CD4-positive, CD25-positive, alpha-beta regulatory T cell (primary cell): ENCODE measurements around the gene OR2AG1. TPM values are rescaled to one million over a fixed set of nuclear protein-coding genes. Genes with fewer than 3 reads are reported as not detected.
A peak's percentile ranks its signal among the peaks of the same experiment; 100 is the strongest.

Source experiments
- ATAC-seq, 2 donors: fragments of 150-1000 bp; cut with Tn5 transposase; one replicate each; pipeline ENCODE4 v1.10.0; 2021; ENCODE audit warnings: low read depth in 2 of 2, moderate number of reproducible peaks in 2 of 2, moderate library complexity in 1 of 2
- DNase-seq, 3 donors: peaks; one replicate each; pipeline versions ENCODE4 v3.0.0 to v3.0.0-alpha.2; 2012 to 2022; ENCODE audit warnings: mixed read lengths in 1 of 3
- H3K27ac ChIP-seq: one replicate; pipeline ENCODE4 v1.7.0; 2013; ENCODE audit warnings: mild to moderate bottlenecking, low read length; ENCODE audit not compliant: insufficient read depth, poor library complexity, severe bottlenecking
- H3K27me3 ChIP-seq: one replicate; pipeline ENCODE4 v1.7.0; 2013; ENCODE audit warnings: low read length; ENCODE audit not compliant: control insufficient read depth, insufficient read depth
- H3K36me3 ChIP-seq: one replicate; pipeline ENCODE4 v1.7.0; 2013; ENCODE audit warnings: mild to moderate bottlenecking, low read length, moderate library complexity; ENCODE audit not compliant: control insufficient read depth, insufficient read depth
- H3K4me1 ChIP-seq: 2 replicates; pipeline ENCODE4 v1.7.0; 2013; ENCODE audit warnings: mild to moderate bottlenecking, low read length; ENCODE audit not compliant: insufficient read depth, control insufficient read depth, poor library complexity, severe bottlenecking
- H3K4me3 ChIP-seq: one replicate; pipeline ENCODE4 v1.7.0; 2013; ENCODE audit warnings: low read depth, mild to moderate bottlenecking, low read length, moderate library complexity
- H3K9me3 ChIP-seq, 2 experiments: 1 replicate in 1 of 2; 2 replicates in 1 of 2; pipeline ENCODE4 v1.7.0; 2013; ENCODE audit warnings: low read length in 2 of 2, mild to moderate bottlenecking in 1 of 2, moderate library complexity in 1 of 2; ENCODE audit not compliant: control insufficient read depth in 2 of 2
- H3K27ac Mint-ChIP-seq, 3 donors: one replicate each; pipeline ENCODE4 v1.8.0; 2020 to 2022; ENCODE audit warnings: mild to moderate bottlenecking in 3 of 3, mixed read lengths in 3 of 3, moderate library complexity in 2 of 3
- H3K27me3 Mint-ChIP-seq: one replicate; pipeline ENCODE4 v1.8.0; 2022; ENCODE audit warnings: mild to moderate bottlenecking, mixed read lengths
- H3K36me3 Mint-ChIP-seq: one replicate; pipeline ENCODE4 v1.8.0; 2020; ENCODE audit warnings: mixed read lengths
- H3K4me1 Mint-ChIP-seq, 4 donors: one replicate each; pipeline ENCODE4 v1.8.0; 2020 to 2022; ENCODE audit warnings: mixed read lengths in 4 of 4, mild to moderate bottlenecking in 1 of 4
- H3K4me3 Mint-ChIP-seq, 4 donors: one replicate each; pipeline ENCODE4 v1.8.0; 2020 to 2022; ENCODE audit warnings: mild to moderate bottlenecking in 4 of 4, mixed read lengths in 4 of 4, moderate library complexity in 3 of 4
- H3K9me3 Mint-ChIP-seq, 7 donors: one replicate each; pipeline ENCODE4 v1.8.0; 2020 to 2022; ENCODE audit warnings: mixed read lengths in 7 of 7, mild to moderate bottlenecking in 3 of 7, moderate library complexity in 2 of 7
- polyA plus RNA-seq, 4 donors: library from polyadenylated mRNA; unstranded; fragments of 300-500 nt; fragmentation: Illumina TruSeq; gene quantifications; one replicate each; pipeline ENCODE4 v1.2.3, GENCODE V29; 2021
- total RNA-seq: library from RNA; stranded (reverse); gene quantifications from one replicate; pipeline ENCODE4 v1.2.3, GENCODE V29; 2022

OR2AG1 gene
- total and polyA plus RNA-seq, 5 donors from 2014 or later: not detected

- Mint-ChIP-seq H3K27me3 (peaks cover 9% of the 10 kb centered on the region), H3K36me3 (no peaks in the 10 kb centered on the region), H3K27ac (no peak overlapping the region), H3K4me3 (no peak overlapping the region), H3K9me3 (peaks cover 0 to 4% (median 0%) of the 10 kb centered on the region in 7 donors), H3K4me1 (no peaks in the 10 kb centered on the region)
- H3K4me3 ChIP-seq: no peak overlapping the region
- no peaks in the 10 kb centered on the region for H3K9me3 ChIP-seq
- no peaks in the 10 kb centered on the region for H3K4me1 ChIP-seq
- ATAC-seq: no peak
- no peaks in the 10 kb centered on the region for H3K27me3 ChIP-seq
- DNase-seq: no peak
- H3K27ac ChIP-seq: no peak overlapping the region
- H3K36me3 ChIP-seq: no peaks in the 10 kb centered on the region
Measured at GRCh38 chr11:6825231-6825744, 42.5 kb downstream of the OR2AG1 start.

GRCh38 chr11:6828103-6828502 lies 45.3 kb downstream of the OR2AG1 start:
- Mint-ChIP-seq H3K4me3 (no peak overlapping the region), H3K4me1 (no peaks in the 10 kb centered on the region), H3K9me3 (no peaks in the 10 kb centered on the region), H3K36me3 (no peaks in the 10 kb centered on the region), H3K27me3 (peaks cover 14% of the 10 kb centered on the region), H3K27ac (no peak overlapping the region)
- Histone ChIP-seq H3K27me3 (no peaks in the 10 kb centered on the region), H3K4me3 (no peak overlapping the region), H3K27ac (no peak overlapping the region), H3K4me1 (no peaks in the 10 kb centered on the region), H3K9me3 (no peaks in the 10 kb centered on the region), H3K36me3 (no peaks in the 10 kb centered on the region)
- no peak for ATAC-seq
- DNase-seq: no peak

- peaks cover 0 to 2% (median 0%) of the 10 kb centered on the region in 7 donors for H3K9me3 Mint-ChIP-seq
- no peaks in the 10 kb centered on the region for H3K4me1 ChIP-seq
- H3K9me3 ChIP-seq: no peaks in the 10 kb centered on the region
- DNase-seq (no peak), ATAC-seq (no peak)
- H3K36me3 ChIP-seq: no peaks in the 10 kb centered on the region
- H3K27me3 ChIP-seq: no peaks in the 10 kb centered on the region
- no peak overlapping the region for H3K27ac ChIP-seq
- no peak overlapping the region for H3K4me3 ChIP-seq
- no peaks in the 10 kb centered on the region for H3K4me1 Mint-ChIP-seq
- no peaks in the 10 kb centered on the region for H3K36me3 Mint-ChIP-seq
- H3K27me3 Mint-ChIP-seq: peaks cover 21% of the 10 kb centered on the region
- H3K27ac Mint-ChIP-seq: peak overlapping the region in 1 of 3 donors; percentile 53
- H3K4me3 Mint-ChIP-seq: no peak overlapping the region
Measured at GRCh38 chr11:6833356-6833755, 50.5 kb downstream of the OR2AG1 start.

- Histone ChIP-seq H3K4me1 (no peaks in the 10 kb centered on the region), H3K27ac (no peak overlapping the region), H3K4me3 (no peak overlapping the region), H3K27me3 (no peaks in the 10 kb centered on the region), H3K36me3 (no peaks in the 10 kb centered on the region), H3K9me3 (no peaks in the 10 kb centered on the region)
- Mint-ChIP-seq H3K27me3 (peaks cover 18% of the 10 kb centered on the region), H3K4me3 (no peak overlapping the region), H3K27ac (no peak overlapping the region), H3K4me1 (no peaks in the 10 kb centered on the region), H3K36me3 (no peaks in the 10 kb centered on the region), H3K9me3 (peaks cover 0 to 2% (median 0%) of the 10 kb centered on the region in 7 donors)
- DNase-seq: no peak
- ATAC-seq: no peak
Measured at GRCh38 chr11:6834021-6834420, 51.2 kb downstream of the OR2AG1 start.

Other genes with a start within 250 kb of the OR2AG1 start
- gene RRP8, start 179.4 kb upstream of the OR2AG1 start, total RNA-seq: 21.0 TPM
- 10 to 100 TPM; 22.5 to 30.9 (median 25.7) TPM for gene RRP8, start 179.4 kb upstream of the OR2AG1 start, polyA plus RNA-seq
- gene ILK, start 179.2 kb upstream of the OR2AG1 start, total RNA-seq: 62.9 TPM
- 100 to 1,000 TPM in 2 of 4 donors, 10 to 100 TPM in 2; 92.8 to 141 (median 115) TPM for gene ILK, start 179.2 kb upstream of the OR2AG1 start, polyA plus RNA-seq
- 125 TPM for gene TAF10, start 170.8 kb upstream of the OR2AG1 start, total RNA-seq
- gene TAF10, start 170.8 kb upstream of the OR2AG1 start, polyA plus RNA-seq: 100 to 1,000 TPM; 254 to 386 (median 265) TPM
- 100 TPM for gene TPP1, start 163.6 kb upstream of the OR2AG1 start, total RNA-seq
- 100 to 1,000 TPM; 135 to 165 (median 137) TPM for gene TPP1, start 163.6 kb upstream of the OR2AG1 start, polyA plus RNA-seq
- 2.4 TPM for gene DCHS1, start 127.2 kb upstream of the OR2AG1 start, total RNA-seq
- gene DCHS1, start 127.2 kb upstream of the OR2AG1 start, polyA plus RNA-seq: 1 to 10 TPM in 2 of 4 donors, under 1 TPM in 2; 0.49 to 1.6 (median 1.0) TPM
- gene MRPL17, start 99.7 kb upstream of the OR2AG1 start, total RNA-seq: 10.0 TPM
- gene MRPL17, start 99.7 kb upstream of the OR2AG1 start, polyA plus RNA-seq: 10 to 100 TPM; 18.5 to 35.5 (median 25.1) TPM
- gene OR2AG2, start 11.0 kb upstream of the OR2AG1 start, total RNA-seq: not detected
- not detected for gene OR2AG2, start 11.0 kb upstream of the OR2AG1 start, polyA plus RNA-seq
- gene OR6A2, start 16.7 kb downstream of the OR2AG1 start, total RNA-seq: not detected
- not detected for gene OR6A2, start 16.7 kb downstream of the OR2AG1 start, polyA plus RNA-seq
- not detected for gene OR10A5, start 62.7 kb downstream of the OR2AG1 start, total RNA-seq
- not detected for gene OR10A5, start 62.7 kb downstream of the OR2AG1 start, polyA plus RNA-seq
- not detected for gene OR10A2, start 80.0 kb downstream of the OR2AG1 start, total RNA-seq
- not detected for gene OR10A2, start 80.0 kb downstream of the OR2AG1 start, polyA plus RNA-seq
- gene OR10A4, start 93.6 kb downstream of the OR2AG1 start, total RNA-seq: not detected
- not detected for gene OR10A4, start 93.6 kb downstream of the OR2AG1 start, polyA plus RNA-seq
- gene OR2D2, start 109.5 kb downstream of the OR2AG1 start, total RNA-seq: not detected
- gene OR2D2, start 109.5 kb downstream of the OR2AG1 start, polyA plus RNA-seq: not detected
- not detected for gene OR2D3, start 138.0 kb downstream of the OR2AG1 start, total RNA-seq
- not detected for gene OR2D3, start 138.0 kb downstream of the OR2AG1 start, polyA plus RNA-seq
- gene ZNF215, start 143.4 kb downstream of the OR2AG1 start, total RNA-seq: 0.15 TPM
- under 1 TPM in 1 of 4 donors, not detected in 3; 0.23 TPM for gene ZNF215, start 143.4 kb downstream of the OR2AG1 start, polyA plus RNA-seq
- not detected for gene ZNF214, start 237.3 kb downstream of the OR2AG1 start, total RNA-seq
- gene ZNF214, start 237.3 kb downstream of the OR2AG1 start, polyA plus RNA-seq: not detected
- gene NLRP14, start 237.5 kb downstream of the OR2AG1 start, total RNA-seq: not detected
- gene NLRP14, start 237.5 kb downstream of the OR2AG1 start, polyA plus RNA-seq: not detected